ENCODE results near the gene LRP1B.

GRCh38 chr2:140747090-140747489 is 1383.7 kb downstream of the LRP1B start:
- no peak for TF ChIP-seq EZH2 (IDR thresholded peaks at IDR 0.05; ENCODE audit: low read depth, low read length, severe bottlenecking)
- TF ChIP-seq GABPA (IDR thresholded peaks at IDR 0.05; ENCODE audit: borderline replicate concordance, insufficient read depth, low read length): no peak
- TF ChIP-seq SRF (IDR thresholded peaks at IDR 0.05; ENCODE audit: low read depth, low read length): no peak
- TF ChIP-seq EP300 (IDR thresholded peaks at IDR 0.05; ENCODE audit: borderline replicate concordance in 1 of 2, low read depth in 2 of 2, low read length in 2 of 2): no peak
- TF ChIP-seq POLR2A (IDR thresholded peaks at IDR 0.05; ENCODE audit: control extremely low read depth in 1 of 2, low read depth in 2 of 2, low read length in 2 of 2): no peak
- TF ChIP-seq CTCF (IDR thresholded peaks at IDR 0.05; ENCODE audit: control extremely low read depth in 1 of 3, insufficient read depth in 1 of 3, low read depth in 1 of 3, low read length in 3 of 3): no peak
- TF ChIP-seq ZNF274 (IDR thresholded peaks at IDR 0.05; ENCODE audit: borderline replicate concordance, extremely low read depth, low read length): no peak

Data from H1 (cell line).